NB4 (cell line): Measurements from ENCODE around the gene DOCK4.

ENCODE experiments used
- DNase-seq: peaks from one replicate; pipeline ENCODE4 v3.0.0; 2010; ENCODE audit warnings: low read depth
- H3K4me3 ChIP-seq: one replicate; pipeline ENCODE4 v1.5.1; 2011; ENCODE audit warnings: mild to moderate bottlenecking, low read depth, low read length, moderate library complexity
- CTCF ChIP-seq: IDR thresholded peaks from one replicate; pipeline ENCODE4 v1.5.1; 2012; ENCODE audit warnings: low read depth, low read length
- MAX ChIP-seq: IDR thresholded peaks from 2 replicates; pipeline ENCODE4 v1.6.1; 2011; ENCODE audit warnings: low read depth, low read length
- MYC ChIP-seq: IDR thresholded peaks from 2 replicates; pipeline ENCODE4 v1.6.1; 2011; ENCODE audit warnings: low read depth, low read length
- POLR2A ChIP-seq: IDR thresholded peaks from 2 replicates; pipeline ENCODE4 v1.6.1; 2011; ENCODE audit warnings: mild to moderate bottlenecking; ENCODE audit not compliant: insufficient read length; ENCODE audit errors: extremely low read depth

The DOCK4 gene

GRCh38 chr7:111806232-111806631 is 400.0 kb downstream of the DOCK4 start:
- no peak for DNase-seq
- no peak overlapping the region for H3K4me3 ChIP-seq
- TF ChIP-seq POLR2A (no peak), MYC (no peak), MAX (no peak), CTCF (no peak)

- TF ChIP-seq POLR2A (no peak), CTCF (no peak), MYC (no peak), MAX (no peak)
- no peak for DNase-seq
- no peak overlapping the region for H3K4me3 ChIP-seq
Measured at GRCh38 chr7:111803015-111803758, 403.0 kb downstream of the DOCK4 start.

GRCh38 chr7:111802194-111802772 is 403.9 kb downstream of the DOCK4 start:
- no peak for TF ChIP-seq POLR2A
- no peak overlapping the region for H3K4me3 ChIP-seq
- DNase-seq, result no peak

- H3K4me3 ChIP-seq, result no peak overlapping the region
- DNase-seq, result no peak
- TF ChIP-seq MAX (no peak), POLR2A (no peak), MYC (no peak), CTCF (no peak)
Measured at GRCh38 chr7:111801277-111801676, 404.9 kb downstream of the DOCK4 start.

- TF ChIP-seq POLR2A, result no peak
- no peak for TF ChIP-seq MAX
- TF ChIP-seq CTCF, result no peak
- peak; percentile 38 for DNase-seq
Measured at GRCh38 chr7:111796671-111797070, 409.5 kb downstream of the DOCK4 start.

GRCh38 chr7:111789870-111790269 is 416.3 kb downstream of the DOCK4 start:
- TF ChIP-seq POLR2A (no peak), MYC (no peak), MAX (no peak), CTCF (no peak)
- no peak for DNase-seq
- no peak overlapping the region for H3K4me3 ChIP-seq

More at GRCh38 chr7:111796671-111797070, 409.5 kb downstream of the DOCK4 start:
- no peak overlapping the region for H3K4me3 ChIP-seq
